Activated CD8-positive, alpha-beta memory T cell treated with anti-CD3 and anti-CD28 coated beads, Interleukin-2, amount 50 U/mL, for 1 hour (primary cell): ENCODE data around the gene ALDH3A2.
"Not testable (repeated sequence)": the region's sequence is repeated elsewhere in the genome, so short reads cannot be mapped to it uniquely, and the experiment has no call there.

Experiments
- DNase-seq: peaks from one replicate; pipeline ENCODE4 v3.0.0-alpha.2; 2020; ENCODE audit errors: extremely low read depth

ALDH3A2 gene

DNA sequence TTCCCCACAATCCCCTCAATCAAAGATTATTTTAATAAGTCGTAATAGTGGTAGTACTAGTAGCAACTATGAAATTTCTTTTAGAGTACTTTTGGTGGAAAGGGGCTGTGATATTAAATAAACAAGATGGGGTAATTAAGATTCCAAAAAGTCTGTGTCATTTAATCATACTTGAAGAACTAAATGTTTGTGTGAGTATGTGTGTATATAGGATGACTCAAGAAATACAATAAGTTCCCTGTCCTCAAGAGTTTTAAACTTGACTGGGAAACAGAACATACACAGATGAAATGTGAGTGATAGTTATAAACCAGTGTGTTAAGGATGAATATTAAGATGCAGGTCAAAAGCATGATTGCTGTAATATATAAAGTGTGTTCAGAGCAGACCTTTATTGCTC is 2.3 kb downstream of the ALDH3A2 start:
- no peak for DNase-seq

DNA sequence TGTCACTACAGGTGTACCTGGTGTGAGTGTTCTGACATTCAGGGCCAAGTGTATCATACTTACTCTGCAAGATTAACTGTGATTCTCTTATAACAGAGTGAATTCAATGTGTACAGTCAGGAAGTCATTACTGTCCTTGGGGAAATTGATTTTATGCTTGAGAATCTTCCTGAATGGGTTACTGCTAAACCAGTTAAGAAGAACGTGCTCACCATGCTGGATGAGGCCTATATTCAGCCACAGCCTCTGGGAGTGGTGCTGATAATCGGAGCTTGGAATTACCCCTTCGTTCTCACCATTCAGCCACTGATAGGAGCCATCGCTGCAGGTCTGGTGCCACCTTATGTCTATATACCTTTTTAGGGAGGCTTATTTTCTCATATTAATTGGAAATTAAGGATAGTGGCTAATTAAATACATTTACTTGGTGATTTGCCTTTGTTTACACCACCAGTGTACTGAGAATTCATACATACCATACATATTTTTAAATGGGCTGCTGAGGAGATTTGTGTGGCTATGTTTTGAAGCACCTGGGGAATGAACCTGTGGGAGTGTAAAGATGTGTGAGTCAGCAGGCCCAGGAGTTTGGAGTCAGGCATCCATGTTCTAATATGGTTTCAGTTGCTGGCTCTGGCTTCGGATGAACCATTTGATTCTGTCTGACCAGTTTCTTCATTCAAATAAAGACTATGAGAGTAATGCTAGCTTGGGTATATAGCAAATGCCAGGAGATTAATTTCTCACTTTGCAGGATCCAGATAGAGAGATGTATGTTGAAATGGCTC is 3.1 kb downstream of the ALDH3A2 start:
- no peak for DNase-seq

DNA sequence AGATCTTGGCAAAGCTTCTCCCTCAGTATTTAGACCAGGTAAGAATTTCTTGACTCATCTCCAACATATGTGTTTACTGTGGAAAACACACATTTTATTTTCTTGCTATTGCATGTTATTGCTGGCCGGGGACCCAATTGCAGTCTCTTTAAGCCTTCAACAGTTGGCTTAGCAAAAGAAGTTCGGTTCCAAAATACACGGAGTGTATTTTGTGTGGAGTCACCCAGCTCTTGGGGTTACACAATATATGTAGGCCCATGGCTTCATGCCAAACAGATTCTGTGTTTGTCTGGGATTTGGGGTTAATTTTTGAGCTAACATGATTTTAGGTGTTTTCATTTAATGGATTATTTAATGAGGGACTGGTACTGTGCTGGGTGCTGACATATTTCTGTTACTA is 4.0 kb downstream of the ALDH3A2 start:
- DNase-seq: no peak

DNA sequence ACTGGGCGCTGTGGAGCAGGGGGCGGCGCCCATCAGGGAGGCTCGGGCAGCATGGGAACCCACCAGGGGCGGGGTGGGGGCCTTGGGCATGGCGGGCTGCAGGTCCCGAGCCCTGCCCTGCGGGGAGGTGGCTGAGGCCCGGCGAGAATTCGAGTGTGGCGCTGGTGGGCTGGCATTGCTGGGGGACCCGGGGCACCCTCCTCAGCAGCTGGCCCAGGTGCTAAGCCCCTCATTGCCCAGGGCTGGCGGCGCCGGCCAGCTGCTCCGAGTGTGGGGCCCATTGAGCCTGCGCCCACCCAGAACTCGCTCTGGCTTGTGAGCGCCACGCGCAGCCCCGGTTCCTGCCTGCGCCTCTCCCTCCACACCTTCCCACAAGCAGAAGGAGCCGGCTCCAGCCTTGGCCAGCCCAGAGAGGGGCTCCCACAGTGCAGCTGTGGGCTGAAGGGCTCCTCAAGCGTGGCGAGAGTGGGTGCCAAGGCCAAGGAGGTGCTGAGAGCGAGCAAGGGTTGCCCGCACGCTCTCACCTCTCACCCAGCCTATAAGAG is 5.9 kb downstream of the ALDH3A2 start:
- DNase-seq: no peak

DNA sequence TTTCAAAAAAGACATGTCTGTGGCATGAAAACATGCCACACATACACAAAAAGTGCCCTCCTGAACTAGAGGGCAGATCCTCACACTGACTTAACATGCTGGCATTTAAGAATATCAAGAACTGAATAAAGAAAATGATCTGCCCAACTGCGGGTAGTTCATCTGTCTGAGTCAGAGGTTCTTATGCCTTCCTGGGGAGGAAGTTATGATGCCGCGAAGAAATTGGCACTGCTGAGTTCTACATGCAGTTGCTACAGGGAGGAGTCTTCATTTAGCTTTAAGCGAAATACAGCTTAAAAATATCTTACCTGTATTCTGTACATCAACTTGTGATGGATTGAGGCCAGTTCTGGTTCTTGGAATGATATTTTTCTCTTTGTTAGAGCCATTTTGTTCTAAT is 6.3 kb downstream of the ALDH3A2 start:
- DNase-seq: no peak

DNA sequence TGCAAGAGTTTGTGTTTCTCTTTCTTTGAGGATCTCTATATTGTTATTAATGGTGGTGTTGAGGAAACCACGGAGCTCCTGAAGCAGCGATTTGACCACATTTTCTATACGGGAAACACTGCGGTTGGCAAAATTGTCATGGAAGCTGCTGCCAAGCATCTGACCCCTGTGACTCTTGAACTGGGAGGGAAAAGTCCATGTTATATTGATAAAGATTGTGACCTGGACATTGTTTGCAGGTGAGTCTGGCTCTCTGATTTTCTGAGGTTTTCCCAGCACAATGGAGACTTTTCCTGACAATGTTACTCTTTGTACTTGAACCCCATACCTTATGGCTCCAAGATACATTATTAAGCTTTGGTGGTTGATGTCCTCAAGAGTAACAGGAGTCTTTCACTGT is 7.8 kb downstream of the ALDH3A2 start:
- DNase-seq: no peak

DNA sequence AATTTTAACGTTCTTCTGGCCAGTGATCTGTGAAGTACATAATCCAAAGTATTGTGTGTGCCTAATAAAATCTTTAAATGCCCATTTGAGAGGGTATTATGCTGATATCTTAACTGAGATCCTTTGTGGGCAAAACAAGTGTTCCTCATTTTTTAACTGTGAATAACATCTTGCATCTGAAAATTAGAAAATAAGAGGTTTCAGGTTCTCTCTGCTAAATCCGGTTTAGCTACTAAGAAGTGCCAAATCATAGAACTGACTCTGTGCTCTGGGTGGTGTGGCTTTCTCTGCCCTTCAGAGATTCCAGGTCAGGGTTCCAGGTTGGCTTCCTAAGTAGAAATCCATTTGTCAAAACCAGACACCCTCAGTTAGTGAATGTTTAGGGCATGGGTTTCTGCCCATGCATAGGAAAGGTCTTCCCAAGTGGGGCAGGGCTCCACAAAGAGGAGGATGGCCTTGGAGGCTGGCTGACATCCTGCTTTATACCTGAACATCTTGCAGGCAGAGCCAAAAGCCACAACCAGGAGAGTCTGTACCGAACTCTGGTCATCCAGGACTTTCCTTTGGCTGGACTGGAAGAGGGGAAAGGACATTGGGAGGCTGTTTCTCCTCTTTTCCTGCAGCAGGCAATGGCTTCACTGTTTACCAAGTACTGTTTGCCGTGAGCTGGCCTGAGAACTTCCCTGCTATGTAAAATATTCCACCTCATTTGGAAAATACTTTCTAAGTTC is 8.5 kb downstream of the ALDH3A2 start:
- no peak for DNase-seq

DNA sequence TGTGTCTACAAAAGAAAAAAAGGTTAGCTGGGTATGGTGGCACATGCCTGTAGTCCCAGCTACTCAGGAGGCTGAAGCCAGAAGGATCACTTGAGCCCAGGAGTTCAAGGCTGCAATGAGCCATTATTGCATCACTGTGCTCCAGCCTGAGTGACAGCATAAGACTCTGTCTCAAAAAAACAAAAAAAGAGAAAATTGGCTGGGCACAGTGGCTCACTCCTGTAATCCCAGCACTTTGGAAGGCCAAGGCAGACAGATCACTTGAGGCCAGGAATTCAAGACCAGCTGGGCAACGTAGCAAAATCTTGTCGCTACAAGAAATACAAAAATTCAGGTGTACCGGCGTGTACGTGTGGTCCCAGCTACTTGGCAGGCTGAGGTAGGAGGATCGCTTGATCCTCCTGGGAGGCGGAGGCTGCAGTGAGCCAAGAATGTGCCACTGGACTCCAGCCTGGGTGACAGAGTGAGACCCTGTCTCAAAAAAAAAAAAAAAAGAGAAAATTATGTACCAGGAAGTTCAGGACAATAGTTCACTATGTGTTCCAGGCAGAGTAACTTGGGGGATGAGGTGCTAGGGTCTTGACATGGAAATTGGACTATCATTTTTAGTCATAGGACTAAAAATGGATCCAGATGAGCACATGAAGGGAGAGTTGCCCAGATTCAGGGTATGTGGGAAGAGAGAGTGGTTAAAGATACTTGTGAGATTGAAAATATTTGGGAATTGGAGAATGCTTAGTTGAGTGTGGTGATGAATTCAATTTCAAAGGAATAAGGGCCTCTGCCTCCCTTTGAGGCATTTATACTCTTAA is 11.0 kb downstream of the ALDH3A2 start:
- DNase-seq: no peak

DNA sequence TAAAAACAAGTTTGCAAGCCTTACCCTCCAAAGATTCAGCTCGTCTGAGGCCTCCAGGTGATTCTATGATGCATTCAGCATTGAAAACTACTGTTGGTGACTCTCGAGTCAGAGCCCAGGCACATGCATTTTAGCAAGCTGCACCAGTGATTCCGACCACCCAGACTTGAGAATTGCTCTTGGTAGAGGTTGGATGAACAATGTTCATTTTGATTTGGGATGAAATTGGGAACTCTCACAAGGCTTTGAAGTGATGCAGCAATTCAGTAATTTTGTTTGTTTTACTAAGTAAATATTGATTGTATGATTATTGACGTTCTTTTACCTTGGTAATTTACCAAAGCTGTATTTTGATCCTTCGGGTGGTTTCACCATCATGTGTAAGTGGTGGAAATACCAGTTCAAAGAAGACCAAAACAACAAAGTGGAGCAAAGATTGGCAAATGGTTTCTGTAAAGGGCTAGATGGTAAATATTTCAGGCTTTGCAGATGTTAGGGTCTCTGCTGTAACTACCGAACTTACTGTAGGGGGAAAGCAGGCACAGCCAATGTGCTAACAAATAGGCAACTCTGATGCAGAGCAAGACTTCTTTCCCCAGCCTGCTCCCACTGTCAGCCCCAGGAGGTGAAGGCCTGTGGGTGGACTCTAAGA is 11.8 kb downstream of the ALDH3A2 start:
- no peak for DNase-seq

DNA sequence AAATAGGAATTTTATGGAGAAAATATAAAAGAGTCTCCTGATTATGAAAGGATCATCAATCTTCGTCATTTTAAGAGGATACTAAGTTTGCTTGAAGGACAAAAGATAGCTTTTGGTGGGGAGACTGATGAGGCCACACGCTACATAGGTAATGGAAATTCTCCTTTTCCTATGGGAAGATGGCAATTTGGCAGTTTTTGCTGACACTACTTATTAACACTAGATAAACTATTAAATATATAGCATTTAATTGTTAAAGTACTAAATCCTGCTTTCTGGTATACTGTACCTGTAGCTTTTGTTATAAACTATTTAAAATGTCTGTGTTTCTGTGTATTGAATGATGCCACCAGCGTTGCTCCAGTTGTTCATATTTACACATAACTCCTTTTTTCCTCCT is 12.6 kb downstream of the ALDH3A2 start:
- no peak for DNase-seq

DNA sequence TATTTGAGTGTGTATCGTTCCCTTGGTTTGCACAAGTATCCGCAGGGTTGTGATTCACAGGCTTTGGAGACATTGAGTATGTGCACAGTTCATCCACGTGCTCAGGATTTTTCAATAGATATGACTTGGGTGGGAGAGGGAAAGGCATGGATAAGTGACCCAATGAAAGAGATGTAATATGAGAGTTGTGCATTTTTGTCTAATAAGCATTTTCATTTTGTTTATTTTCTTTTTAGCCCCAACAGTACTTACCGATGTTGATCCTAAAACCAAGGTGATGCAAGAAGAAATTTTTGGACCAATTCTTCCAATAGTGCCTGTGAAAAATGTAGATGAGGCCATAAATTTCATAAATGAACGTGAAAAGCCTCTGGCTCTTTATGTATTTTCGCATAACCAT is 14.5 kb downstream of the ALDH3A2 start:
- DNase-seq: no peak

DNA sequence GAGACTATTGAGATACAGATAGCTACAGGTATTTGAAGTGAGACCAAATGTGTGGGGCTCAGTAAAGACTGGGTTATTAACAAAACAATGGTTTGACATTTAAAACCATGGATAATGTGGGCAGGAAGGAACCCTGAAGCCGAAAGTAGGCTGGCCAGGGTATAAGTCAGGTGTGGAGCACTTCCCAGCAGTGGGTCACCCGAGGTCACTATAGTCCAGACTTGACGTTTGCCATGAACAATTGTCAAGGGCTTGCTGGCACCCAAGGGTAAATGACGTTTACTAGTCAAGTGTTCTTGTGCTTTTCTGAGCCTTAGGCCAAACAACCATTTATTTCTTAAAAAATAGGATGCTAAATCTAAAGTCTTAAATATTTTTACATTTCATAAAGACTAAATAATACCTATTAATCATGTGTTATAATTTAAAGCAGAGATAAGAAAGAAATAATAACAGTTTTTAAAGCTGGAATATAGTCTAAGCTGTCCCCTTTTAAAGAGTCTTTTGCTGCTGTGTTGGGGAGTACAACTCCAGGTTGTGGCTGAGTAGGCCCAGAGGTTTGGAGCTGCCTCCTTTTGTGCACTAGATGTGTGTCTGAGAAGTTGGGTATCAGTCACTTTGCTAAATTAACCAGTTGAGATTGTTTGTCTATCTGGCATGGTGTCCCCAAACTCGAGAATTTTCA is 15.7 kb downstream of the ALDH3A2 start:
- no peak for DNase-seq

DNA sequence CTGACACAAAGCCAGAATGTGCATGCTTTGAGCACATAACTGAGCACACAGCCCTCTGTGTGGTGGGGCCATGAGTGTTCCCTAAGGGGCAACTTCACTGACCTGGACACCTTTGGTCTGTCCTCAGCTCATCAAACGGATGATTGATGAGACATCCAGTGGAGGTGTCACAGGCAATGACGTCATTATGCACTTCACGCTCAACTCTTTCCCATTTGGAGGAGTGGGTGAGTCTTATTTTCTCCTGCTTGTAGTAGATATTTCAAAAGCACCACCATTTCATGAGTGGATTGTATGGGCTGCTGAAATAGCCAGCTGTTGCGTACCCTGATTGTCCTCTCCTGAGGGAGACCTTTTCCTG is 16.2 kb downstream of the ALDH3A2 start:
- DNase-seq: no peak

DNA sequence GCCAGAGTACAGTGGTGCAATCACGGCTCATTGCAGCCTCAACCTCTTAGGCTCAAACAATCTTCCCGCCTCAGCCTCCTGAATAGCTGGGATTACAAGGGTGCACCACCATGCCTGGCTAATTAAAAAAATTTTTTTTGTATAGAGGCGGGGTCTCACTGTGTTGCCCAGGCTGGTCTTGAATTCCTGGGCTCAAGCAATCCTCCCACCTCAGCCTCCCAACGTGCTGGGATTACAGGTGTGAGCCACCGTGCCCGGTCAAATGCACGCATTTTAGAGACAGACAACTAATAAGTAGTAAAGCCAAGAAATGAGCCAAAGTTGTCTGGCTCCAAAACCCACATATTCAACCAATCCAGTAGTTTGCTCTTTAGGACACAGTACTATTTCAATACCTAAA is 21.1 kb downstream of the ALDH3A2 start:
- DNase-seq: not testable (repeated sequence)

DNA sequence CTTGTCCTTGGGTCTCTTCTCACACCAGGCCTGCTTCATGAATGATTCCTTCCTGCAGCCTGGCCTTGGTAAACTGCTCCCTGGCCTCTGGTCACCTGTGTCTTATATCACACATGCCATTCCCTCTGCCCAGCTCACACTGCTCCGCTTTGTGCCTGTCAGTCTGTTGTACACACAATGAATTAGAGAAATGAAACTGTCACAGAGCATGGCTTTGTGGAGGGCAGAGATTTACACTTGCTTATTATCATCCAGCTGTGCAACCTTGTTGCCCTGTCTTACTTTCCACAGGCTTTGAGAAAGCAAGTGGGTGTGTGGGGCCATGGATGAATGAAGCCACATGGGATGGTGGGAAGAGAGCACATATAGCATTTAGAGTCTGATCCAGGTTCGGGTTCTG is 22.4 kb downstream of the ALDH3A2 start:
- no peak for DNase-seq

DNA sequence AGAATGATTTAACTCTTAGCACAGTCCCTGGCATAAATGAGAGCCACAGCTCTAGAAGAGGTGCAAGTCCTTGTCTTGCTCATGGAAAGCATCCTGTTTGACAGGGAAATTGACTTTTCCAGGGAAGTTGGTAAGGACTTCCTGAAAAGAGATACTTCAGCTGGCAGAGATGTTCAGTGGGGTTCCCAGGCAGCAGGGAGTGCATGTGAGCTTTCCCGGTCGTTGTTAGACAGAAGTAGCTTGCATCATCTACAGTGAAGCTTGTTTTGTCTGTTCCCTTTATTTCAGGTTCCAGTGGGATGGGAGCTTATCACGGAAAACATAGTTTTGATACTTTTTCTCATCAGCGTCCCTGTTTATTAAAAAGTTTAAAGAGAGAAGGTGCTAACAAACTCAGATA is 22.9 kb downstream of the ALDH3A2 start:
- no peak for DNase-seq

DNA sequence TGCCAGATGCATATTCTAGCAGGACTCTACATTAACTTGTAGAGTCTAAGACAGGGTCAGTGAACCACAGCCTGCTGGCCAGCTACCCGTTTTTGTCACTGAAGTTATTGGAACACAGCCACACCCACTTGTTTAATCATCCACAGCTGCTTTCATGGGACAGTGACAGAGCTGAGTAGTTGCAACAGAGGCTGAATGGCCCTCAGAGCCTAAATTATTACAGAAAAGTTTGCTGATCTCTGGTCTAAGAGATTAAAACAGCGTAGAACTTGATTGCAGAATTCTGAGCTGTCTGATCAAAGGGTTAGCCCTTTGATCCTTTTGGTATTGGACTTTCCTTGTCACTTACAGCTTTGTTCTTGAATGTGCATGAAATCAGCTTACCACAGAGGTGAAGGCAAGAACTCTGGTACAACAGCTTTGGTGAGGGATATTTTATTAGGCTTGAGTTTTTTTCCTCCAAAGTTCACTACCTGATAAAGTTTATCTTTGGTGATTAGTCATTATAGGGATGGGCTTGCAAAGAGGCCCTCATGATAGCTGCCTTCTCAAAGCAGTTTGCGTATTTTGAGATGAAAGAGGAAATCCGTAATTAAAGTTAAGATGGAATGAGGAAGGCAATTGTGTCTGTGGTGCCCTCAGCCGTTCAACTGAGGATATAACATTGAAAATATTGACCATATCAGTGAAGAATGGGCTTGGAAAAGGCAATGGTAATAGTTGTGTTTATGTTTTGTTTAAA is 23.6 kb downstream of the ALDH3A2 start:
- DNase-seq: no peak

DNA sequence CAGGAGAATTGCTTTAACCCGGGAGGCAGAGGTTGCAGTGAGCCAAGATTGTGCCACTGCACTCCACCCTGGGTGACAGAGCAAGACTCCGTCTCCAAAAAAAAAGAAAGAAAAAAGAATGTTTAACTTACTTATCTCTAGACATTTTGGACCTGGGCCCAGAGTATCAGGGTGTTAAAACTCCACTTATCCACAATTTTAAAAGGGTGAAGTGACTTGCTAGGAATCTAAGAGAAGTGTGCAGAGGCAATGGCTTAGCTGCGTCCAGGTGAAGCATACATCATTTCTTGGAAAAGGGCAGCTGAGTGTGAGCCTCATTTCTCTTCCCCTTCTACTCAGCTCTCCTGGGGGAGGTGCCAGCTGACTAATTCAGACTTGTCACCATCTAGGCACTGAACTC is 25.1 kb downstream of the ALDH3A2 start:
- no peak for DNase-seq

DNA sequence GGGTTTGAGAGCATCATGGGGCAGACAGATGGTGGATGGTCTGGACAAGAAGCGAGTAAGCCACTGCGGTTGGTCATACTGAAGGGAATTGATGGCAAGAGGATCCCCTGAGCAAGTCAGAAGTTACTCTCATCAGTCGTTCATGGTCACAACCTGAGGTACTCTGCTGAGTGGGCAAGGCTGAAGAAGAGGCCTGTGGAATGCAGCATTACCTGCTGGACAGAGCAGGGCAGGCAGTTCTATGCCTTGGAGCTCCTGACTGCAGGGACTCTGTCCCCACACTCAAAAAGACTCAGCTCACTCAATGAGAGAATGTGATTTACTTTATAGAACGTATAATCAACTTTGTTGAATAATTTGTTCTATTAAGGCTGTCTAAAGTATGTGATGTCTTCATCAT is 28.3 kb downstream of the ALDH3A2 start:
- no peak for DNase-seq

DNA sequence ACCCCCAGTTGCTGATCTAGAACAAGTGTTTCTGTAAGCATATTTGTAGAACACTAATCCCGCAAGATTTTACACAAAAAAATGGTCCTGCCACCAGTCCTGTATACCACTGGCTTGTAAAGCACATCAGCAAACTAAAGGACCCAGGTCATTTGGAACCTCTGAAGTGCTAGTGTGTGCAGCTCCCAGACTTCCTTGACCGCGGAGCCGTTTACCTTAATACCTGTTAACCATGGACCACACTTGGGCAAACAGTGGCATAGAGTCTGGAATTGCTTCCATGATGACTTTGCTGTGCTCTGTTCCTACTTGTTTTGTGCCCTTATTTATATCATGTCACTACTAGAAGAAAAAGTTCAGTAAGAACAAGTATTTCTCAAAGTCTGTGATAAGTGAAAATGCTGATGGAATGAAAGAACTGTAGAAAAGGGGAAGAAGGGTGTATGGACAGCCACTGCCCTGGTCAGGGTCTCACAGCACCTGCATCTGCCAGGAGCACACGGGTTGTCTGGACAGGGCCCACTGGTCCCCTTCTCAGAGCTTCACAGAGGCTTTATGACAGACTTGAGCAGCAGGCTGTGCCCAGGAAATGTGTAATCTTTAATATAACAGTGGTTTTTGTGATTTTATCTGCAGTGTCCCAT is 29.3 kb downstream of the ALDH3A2 start:
- no peak for DNase-seq
